Measurements from ENCODE around the gene MORN1. TPM values are rescaled to one million over a fixed set of nuclear protein-coding genes. Genes with fewer than 3 reads are reported as not detected.

Gene MORN1
- total and polyA plus RNA-seq, 9 of the 15 experiments (the other 6 are each of a cell fraction or from before 2014, with no cell fraction given): 0.24 to 9.3 (median 4.2) TPM

- no peak for TF ChIP-seq CHD7 (IDR thresholded peaks at IDR 0.05; ENCODE audit: low read depth, low read length)
- no peak for TF ChIP-seq MGA (IDR thresholded peaks at IDR 0.05)
- no peak for TF ChIP-seq ARHGAP35 (IDR thresholded peaks at IDR 0.05; ENCODE audit: partially characterized antibody)
These were observed 44.0 kb downstream of the MORN1 start (continued) for GRCh38 chr1:2347409-2347785.

Measured in K562 (cell line).